ENCODE measurements around the gene TMEM59. TPM values are rescaled to one million over a fixed set of nuclear protein-coding genes. Genes with fewer than 3 reads are reported as not detected.

TMEM59 gene
- total RNA-seq, 2 donors from 2014 or later = 282 to 326 TPM

DNA sequence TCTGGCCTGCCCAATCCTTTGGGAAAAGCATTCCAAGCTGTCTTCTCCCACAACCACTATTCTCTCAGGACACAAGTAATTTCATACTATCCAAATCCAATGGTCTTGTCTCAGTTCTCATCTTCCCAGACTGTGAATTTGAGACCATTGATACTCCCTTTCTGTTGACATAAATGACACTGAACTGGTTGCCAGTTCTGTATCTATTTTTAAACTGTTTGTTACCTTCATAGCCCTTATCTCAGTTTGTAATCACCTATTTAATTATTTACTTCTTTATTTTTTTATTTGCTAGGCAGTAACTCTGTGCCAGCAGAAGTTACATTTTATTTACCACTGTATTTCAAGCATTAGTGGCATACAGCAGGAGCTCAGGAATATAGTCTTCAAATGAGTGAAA, 24.4 kb upstream of the TMEM59 start:
- TF ChIP-seq, protein P1, sequence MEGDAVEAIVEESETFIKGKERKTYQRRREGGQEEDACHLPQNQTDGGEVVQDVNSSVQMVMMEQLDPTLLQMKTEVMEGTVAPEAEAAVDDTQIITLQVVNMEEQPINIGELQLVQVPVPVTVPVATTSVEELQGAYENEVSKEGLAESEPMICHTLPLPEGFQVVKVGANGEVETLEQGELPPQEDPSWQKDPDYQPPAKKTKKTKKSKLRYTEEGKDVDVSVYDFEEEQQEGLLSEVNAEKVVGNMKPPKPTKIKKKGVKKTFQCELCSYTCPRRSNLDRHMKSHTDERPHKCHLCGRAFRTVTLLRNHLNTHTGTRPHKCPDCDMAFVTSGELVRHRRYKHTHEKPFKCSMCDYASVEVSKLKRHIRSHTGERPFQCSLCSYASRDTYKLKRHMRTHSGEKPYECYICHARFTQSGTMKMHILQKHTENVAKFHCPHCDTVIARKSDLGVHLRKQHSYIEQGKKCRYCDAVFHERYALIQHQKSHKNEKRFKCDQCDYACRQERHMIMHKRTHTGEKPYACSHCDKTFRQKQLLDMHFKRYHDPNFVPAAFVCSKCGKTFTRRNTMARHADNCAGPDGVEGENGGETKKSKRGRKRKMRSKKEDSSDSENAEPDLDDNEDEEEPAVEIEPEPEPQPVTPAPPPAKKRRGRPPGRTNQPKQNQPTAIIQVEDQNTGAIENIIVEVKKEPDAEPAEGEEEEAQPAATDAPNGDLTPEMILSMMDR (IDR thresholded peaks at IDR 0.05) = no peak
- H3K27me3 ChIP-seq (replicated peaks; ENCODE audit: insufficient read depth) = no peaks in the 10 kb centered on the region
- no peaks in the 10 kb centered on the region for H3K4me1 ChIP-seq (ENCODE audit: control insufficient read depth in 1 of 2, low read depth in 2 of 2)
- DNase-seq (ENCODE audit: low spot score) (no peak), ATAC-seq (ENCODE audit: insufficient number of reproducible peaks, low FRiP score, low read depth) (no peak)
- peaks cover 2% of the 10 kb centered on the region for H3K36me3 ChIP-seq
- H3K4me3 ChIP-seq = no peak overlapping the region
- no peak overlapping the region for H3K27ac ChIP-seq
- no peaks in the 10 kb centered on the region for H3K9me3 ChIP-seq

DNA sequence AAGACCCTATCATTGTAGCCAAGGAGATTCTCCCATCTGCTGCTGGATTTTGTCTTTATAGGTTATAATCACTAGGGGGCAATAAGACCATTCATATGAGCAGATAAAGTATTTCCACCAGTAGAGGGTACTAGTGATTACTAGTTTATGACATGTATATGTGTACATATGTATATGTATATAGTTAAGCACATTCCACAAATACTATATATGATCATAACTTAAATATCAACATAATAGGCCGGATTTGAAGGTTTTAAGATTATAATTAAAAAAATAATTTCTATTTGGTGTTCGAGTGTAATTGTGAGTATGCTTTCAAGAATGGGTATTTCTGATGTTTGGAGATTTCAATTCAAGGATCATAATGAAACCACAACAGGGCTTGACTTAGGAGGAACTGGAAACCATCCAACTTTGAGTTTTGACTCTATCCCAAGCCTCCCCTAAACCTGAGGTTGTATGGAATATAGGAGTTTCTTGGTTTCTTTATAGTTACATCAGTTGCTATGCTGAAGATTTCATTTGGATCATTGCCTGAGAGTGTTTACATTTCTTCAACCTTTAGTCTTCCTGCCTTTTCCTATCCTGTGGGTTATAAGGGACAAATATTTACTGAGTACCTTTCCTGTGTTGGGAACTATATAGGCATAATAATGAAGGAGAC, 17.3 kb upstream of the TMEM59 start:
- no peaks in the 10 kb centered on the region for H3K9me3 ChIP-seq
- no peak overlapping the region for H3K27ac ChIP-seq
- no peaks in the 10 kb centered on the region for H3K4me1 ChIP-seq (ENCODE audit: control insufficient read depth in 1 of 2, low read depth in 2 of 2)
- TF ChIP-seq, protein P1 (IDR thresholded peaks at IDR 0.05) = peak; percentile 57
- H3K4me3 ChIP-seq = no peak overlapping the region
- no peak for DNase-seq (ENCODE audit: low spot score)
- ATAC-seq (ENCODE audit: insufficient number of reproducible peaks, low FRiP score, low read depth) = no peak
- no peaks in the 10 kb centered on the region for H3K36me3 ChIP-seq
- no peaks in the 10 kb centered on the region for H3K27me3 ChIP-seq (replicated peaks; ENCODE audit: insufficient read depth)

DNA sequence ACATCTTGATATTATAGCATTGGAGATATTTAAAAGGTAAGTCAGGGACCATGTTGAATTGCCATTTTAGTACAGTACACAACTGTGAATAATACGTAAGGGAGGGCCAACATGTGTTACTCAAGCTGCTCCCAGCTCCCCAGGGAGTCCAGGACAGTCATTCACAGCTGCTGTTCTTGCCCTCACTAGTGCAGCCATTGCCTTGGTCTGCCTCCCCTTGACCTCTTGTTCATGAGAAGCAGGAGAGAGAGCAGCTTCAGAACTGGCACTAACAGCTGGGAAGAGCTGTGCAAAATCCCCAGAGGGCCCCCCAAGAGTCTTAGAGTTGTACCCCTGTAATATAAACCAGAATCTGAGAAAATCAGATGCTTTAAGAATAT, 16.8 kb upstream of the TMEM59 start:
- no peaks in the 10 kb centered on the region for H3K27me3 ChIP-seq (replicated peaks; ENCODE audit: insufficient read depth)
- H3K27ac ChIP-seq = no peak overlapping the region
- TF ChIP-seq, protein P1 (IDR thresholded peaks at IDR 0.05) = no peak
- DNase-seq (ENCODE audit: low spot score) = no peak
- H3K9me3 ChIP-seq = no peaks in the 10 kb centered on the region
- H3K36me3 ChIP-seq = no peaks in the 10 kb centered on the region
- no peak overlapping the region for H3K4me3 ChIP-seq
- peak; percentile 36 for ATAC-seq (ENCODE audit: insufficient number of reproducible peaks, low FRiP score, low read depth)
- no peaks in the 10 kb centered on the region for H3K4me1 ChIP-seq (ENCODE audit: control insufficient read depth in 1 of 2, low read depth in 2 of 2)

DNA sequence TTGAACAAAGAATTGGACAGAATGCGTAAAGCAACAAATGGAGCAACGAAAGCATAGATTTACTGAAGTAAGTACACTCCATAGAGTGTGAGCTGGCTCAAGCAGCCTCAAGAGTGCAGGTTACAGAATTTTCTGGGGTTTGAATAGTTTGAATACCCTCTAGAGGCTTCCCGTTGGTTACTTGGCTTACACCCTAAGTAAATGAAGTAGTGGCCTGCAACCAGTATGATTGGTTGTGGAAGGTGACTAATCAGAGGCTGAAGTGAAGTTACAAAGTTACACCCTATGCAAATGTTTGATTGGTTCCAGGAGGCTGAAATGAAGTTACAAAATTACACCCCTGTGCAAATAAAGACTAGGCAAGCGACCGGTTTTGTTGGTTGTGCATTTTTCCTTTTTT, 11.3 kb upstream of the TMEM59 start:
- Histone ChIP-seq H3K4me1 (ENCODE audit: control insufficient read depth in 1 of 2, low read depth in 2 of 2) (no peaks in the 10 kb centered on the region), H3K4me3 (no peak overlapping the region), H3K27ac (no peak overlapping the region), H3K9me3 (no peaks in the 10 kb centered on the region), H3K27me3 (replicated peaks; ENCODE audit: insufficient read depth) (no peaks in the 10 kb centered on the region), H3K36me3 (no peaks in the 10 kb centered on the region)
- TF ChIP-seq, protein P1 (IDR thresholded peaks at IDR 0.05) = no peak
- ATAC-seq (ENCODE audit: insufficient number of reproducible peaks, low FRiP score, low read depth) = no peak
- DNase-seq (ENCODE audit: low spot score) = no peak

DNA sequence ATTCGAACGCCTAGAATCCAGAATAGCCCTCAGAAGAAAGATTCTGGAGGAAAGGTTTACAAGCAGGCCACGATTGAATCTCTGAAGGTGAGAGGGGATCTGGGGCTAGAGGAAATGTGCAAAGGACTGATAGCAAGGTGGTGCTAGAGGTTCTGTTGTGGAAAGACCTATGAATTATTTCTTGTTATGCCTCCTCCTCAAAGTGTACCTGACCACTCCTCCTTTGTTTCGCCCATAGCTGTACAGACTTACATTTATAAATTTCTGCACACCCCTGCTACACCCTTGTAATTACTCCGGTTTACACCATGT, 1.4 kb upstream of the TMEM59 start:
- TF ChIP-seq, protein P1 (IDR thresholded peaks at IDR 0.05) = no peak
- no peak for ATAC-seq (ENCODE audit: insufficient number of reproducible peaks, low FRiP score, low read depth)
- Histone ChIP-seq H3K4me1 (ENCODE audit: control insufficient read depth in 1 of 2, low read depth in 2 of 2) (peaks cover 14 to 20% of the 10 kb centered on the region in 2 donors), H3K27ac (no peak overlapping the region), H3K36me3 (no peaks in the 10 kb centered on the region), H3K9me3 (no peaks in the 10 kb centered on the region), H3K27me3 (replicated peaks; ENCODE audit: insufficient read depth) (no peaks in the 10 kb centered on the region), H3K4me3 (peak overlapping the region; percentile 85)
- DNase-seq (ENCODE audit: low spot score) = no peak
